HepG2 (cell line): ENCODE data around the gene TCF7L2. TPM values are rescaled to one million over a fixed set of nuclear protein-coding genes. Genes with fewer than 3 reads are reported as not detected.
A peak's percentile ranks its signal among the peaks of the same experiment; 100 is the strongest.

ENCODE experiments used
- ATAC-seq: fragments of 200-7000 bp; cut with Tn5 transposase; 3 replicates; pipeline ENCODE4 v1.9.1; 2020; ENCODE audit warnings: mild to moderate bottlenecking, moderate library complexity
- BruUV-seq: library from RNA; stranded (reverse); fragments of 400-500 nt; replicated peaks from 2 replicates; lab custom pipeline; 2021; lab: Mats Ljungman, UMichigan
- CTCF ChIA-PET: fragments of 300-600 bp; formaldehyde crosslinking; extraction: SDS; loops from one replicate; lab custom pipeline; 2021; ENCODE audit warnings: low total read pairs, inconsistent platforms, low intra/inter-chr PET ratio; lab: Yijun Ruan, JAX
- POLR2A ChIA-PET: fragments of 350-600 bp; sonication (Branson Sonifier 250); formaldehyde crosslinking; loops from one replicate; lab custom pipeline; 2020; ENCODE audit warnings: antibody characterized with exemption, inconsistent platforms; lab: Yijun Ruan, JAX
- DNase-seq: peaks from one replicate; pipeline ENCODE4 v3.0.0-alpha.2; 2015; ENCODE audit warnings: low spot score
- FAIRE-seq: peaks from 3 replicates; lab custom pipeline; 2011; peaks lifted over from hg19 to GRCh38; lab: Jason Lieb, UNC
- H2AFZ ChIP-seq: one replicate; pipeline ENCODE4 v1.6.1; 2011; ENCODE audit warnings: low read length, inconsistent platforms
- H3K27ac ChIP-seq: fragments of 300-600 bp; 3 replicates; pipeline ENCODE4 v1.8.0; 2011; ENCODE audit warnings: mixed run types, mild to moderate bottlenecking, mixed read lengths, low read length, inconsistent platforms; ENCODE audit not compliant: insufficient read depth; ENCODE audit errors: extremely low read length
- H3K27me3 ChIP-seq, 2 experiments: fragments of 200-600 bp in 1 of 2; 2 replicates in 1 of 2; 3 replicates in 1 of 2; pipeline versions ENCODE4 v1.6.0 to v1.8.0; 2011; ENCODE audit warnings: low read length in 2 of 2, mild to moderate bottlenecking in 2 of 2, moderate library complexity in 2 of 2, inconsistent platforms in 1 of 2; ENCODE audit not compliant: insufficient read depth in 2 of 2, control insufficient read depth in 1 of 2
- H3K36me3 ChIP-seq, 2 experiments: fragments of 200-600 bp in 1 of 2; replicated peaks in 1 of 2; 2 replicates in 1 of 2; 3 replicates in 1 of 2; pipeline versions ENCODE4 v1.5.1 to v1.8.0; 2011; ENCODE audit warnings: low read length in 2 of 2, inconsistent platforms in 1 of 2; ENCODE audit not compliant: insufficient read depth in 2 of 2, control insufficient read depth in 1 of 2
- H3K4me1 ChIP-seq: 2 replicates; pipeline ENCODE4 v1.5.1; 2012; ENCODE audit warnings: low read length, inconsistent platforms; ENCODE audit not compliant: insufficient read depth
- H3K4me2 ChIP-seq: 2 replicates; pipeline ENCODE4 v1.6.0; 2011; ENCODE audit warnings: low read depth, low read length, inconsistent platforms
- H3K4me3 ChIP-seq, 3 experiments: fragments of 200-600 bp in 1 of 3; sonication (generic), shearing (Covaris generic) in 1 of 3; replicated peaks in 1 of 3; 2 replicates each; pipeline ENCODE4 v1.5.1; 2011 to 2016; ENCODE audit warnings: low read length in 3 of 3, inconsistent platforms in 2 of 3, low read depth in 2 of 3, mild to moderate bottlenecking in 2 of 3, control low read depth in 1 of 3, mixed read lengths in 1 of 3; ENCODE audit not compliant: insufficient read depth in 1 of 3
- H3K79me2 ChIP-seq: one replicate; pipeline ENCODE4 v1.6.1; 2011; ENCODE audit warnings: low read length, inconsistent platforms; ENCODE audit not compliant: insufficient read depth
- H3K9ac ChIP-seq: 2 replicates; pipeline ENCODE4 v1.6.0; 2011; ENCODE audit warnings: mild to moderate bottlenecking, low read depth, low read length, inconsistent platforms; ENCODE audit not compliant: insufficient read depth
- H3K9me3 ChIP-seq: 2 replicates; pipeline ENCODE4 v1.5.1; 2012; ENCODE audit warnings: mild to moderate bottlenecking, low read length
- H4K20me1 ChIP-seq: 2 replicates; pipeline ENCODE4 v1.6.0; 2011; ENCODE audit warnings: inconsistent platforms, mild to moderate bottlenecking, low read length, moderate library complexity; ENCODE audit not compliant: insufficient read depth
- FOXP1 ChIP-seq, 2 experiments: fragments of 450-650 bp in 1 of 2; IDR thresholded peaks; 2 replicates each; pipeline ENCODE4 v1.6.1; 2017 to 2018; ENCODE audit warnings: antibody characterized with exemption in 1 of 2
- HIVEP1 ChIP-seq: sonication (generic); formaldehyde crosslinking; IDR thresholded peaks from 2 replicates; pipeline ENCODE4 v1.4.0; 2020; ENCODE audit warnings: mild to moderate bottlenecking, missing genetic modification reagents
- IRF2 ChIP-seq: IDR thresholded peaks from 2 replicates; pipeline ENCODE4 v1.6.1; 2018; ENCODE audit warnings: missing genetic modification reagents, missing compliant biosample characterization
- MEF2D ChIP-seq: sonication (generic); formaldehyde crosslinking; IDR thresholded peaks from 2 replicates; pipeline ENCODE4 v1.5.1; 2020; ENCODE audit warnings: mild to moderate bottlenecking, missing genetic modification reagents
- SATB2 ChIP-seq: sonication (generic); formaldehyde crosslinking; IDR thresholded peaks from 2 replicates; pipeline ENCODE4 v1.5.0; 2020; ENCODE audit warnings: missing genetic modification reagents
- SKI ChIP-seq: fragments of 450-650 bp; IDR thresholded peaks from one replicate; pipeline ENCODE4 v1.6.1; 2018; ENCODE audit warnings: mild to moderate bottlenecking; ENCODE audit not compliant: partially characterized antibody
- SP2 ChIP-seq: sonication (generic); formaldehyde crosslinking; IDR thresholded peaks from 2 replicates; pipeline ENCODE4 v1.5.1; 2020; ENCODE audit warnings: mild to moderate bottlenecking, missing genetic modification reagents
- STAG1 ChIP-seq: sonication (generic); formaldehyde crosslinking; IDR thresholded peaks from 2 replicates; pipeline ENCODE4 v1.4.0; 2020; ENCODE audit warnings: missing genetic modification reagents
- THAP11 ChIP-seq: IDR thresholded peaks from 2 replicates; pipeline ENCODE4 v1.6.1; 2016; ENCODE audit warnings: missing biosample characterization, missing genetic modification reagents
- TRAFD1 ChIP-seq: sonication (generic); formaldehyde crosslinking; IDR thresholded peaks from 2 replicates; pipeline ENCODE4 v1.5.1; 2020; ENCODE audit warnings: missing genetic modification reagents, mild to moderate bottlenecking, borderline replicate concordance
- ZNF746 ChIP-seq: sonication (generic); formaldehyde crosslinking; IDR thresholded peaks from 2 replicates; pipeline ENCODE4 v1.8.0; 2022; ENCODE audit warnings: mild to moderate bottlenecking, missing genetic modification reagents
- ZNF773 ChIP-seq: sonication (generic); formaldehyde crosslinking; IDR thresholded peaks from 2 replicates; pipeline ENCODE4 v1.4.0; 2020; ENCODE audit warnings: missing genetic modification reagents, borderline replicate concordance
- WGBS: methylation state at CpG from one replicate; pipeline ENCODE4 v1.1.6; 2017; ENCODE audit warnings: low lambda C conversion rate; 5-methylcytosine and 5-hydroxymethylcytosine counted together
- in situ Hi-C: cut with HindIII; loops from 2 replicates; pipeline ENCODE4 v1.10.0; 2017; ENCODE audit warnings: low pct_unique_long_range_greater_than_20kb; ENCODE audit not compliant: extremely low pct_ligation_motif_present
- intact Hi-C: fragments of 100-400 bp; cut with micrococcal nuclease; formaldehyde crosslinking; loops from one replicate; pipeline ENCODE4 v1.10.0; 2022; ENCODE audit not compliant: unreplicated experiment
- polyA plus RNA-seq, 8 experiments: library from polyadenylated mRNA; depleted of rRNA in 3 of 8; stranded (reverse) in 7 of 8; unstranded in 1 of 8; fragments of >200 nt; fragmentation: Illumina TruSeq in 4 of 8; extraction: Trizol in 4 of 8; gene quantifications; 2 replicates each; pipeline versions ENCODE4 v1.2.1 to v1.2.3, GENCODE V29; 2011 to 2016; ENCODE audit warnings: low read depth in 4 of 8, missing spikeins in 1 of 8, mixed read lengths in 1 of 8; ENCODE audit not compliant: insufficient read depth in 1 of 8
- total RNA-seq, 5 experiments: library from RNA; depleted of rRNA; stranded (reverse); fragments of >200 nt; fragmentation: Illumina TruSeq; extraction: Trizol; gene quantifications; 2 replicates each; pipeline ENCODE4 v1.2.3, GENCODE V29; 2016; ENCODE audit warnings: low read depth in 1 of 5
- TF ChIP-seq, protein P1 (sequence below): sonication (generic); formaldehyde crosslinking; IDR thresholded peaks from 2 replicates; pipeline ENCODE4 v1.5.0; 2020; ENCODE audit warnings: mild to moderate bottlenecking, missing genetic modification reagents
- TF ChIP-seq, protein P2 (sequence below): sonication (generic); formaldehyde crosslinking; IDR thresholded peaks from 2 replicates; pipeline ENCODE4 v1.4.0; 2020; ENCODE audit warnings: missing genetic modification reagents
- TF ChIP-seq, protein P3 (sequence below): sonication (generic); formaldehyde crosslinking; IDR thresholded peaks from 2 replicates; pipeline ENCODE4 v1.5.1; 2020; ENCODE audit warnings: mild to moderate bottlenecking, missing genetic modification reagents

The TCF7L2 gene
- total and polyA plus RNA-seq, 2 of the 13 experiments (the other 11 are each of a cell fraction or from before 2014, with no cell fraction given), result 3.9 to 13.7 TPM

GRCh38 chr10:113005380-113005779 is 55.3 kb downstream of the TCF7L2 start (continued):
- TF ChIP-seq SKI (no peak), STAG1 (CRISPR knock-in tag) (no peak), HIVEP1 (CRISPR knock-in tag) (no peak), SP2 (CRISPR knock-in tag) (no peak), SATB2 (CRISPR knock-in tag) (no peak), FOXP1 (IDR thresholded peaks at IDR 0.05) (no peak), FOXP1 (CRISPR knock-in tag; IDR thresholded peaks at IDR 0.05) (no peak)
- TF ChIP-seq, protein P1, sequence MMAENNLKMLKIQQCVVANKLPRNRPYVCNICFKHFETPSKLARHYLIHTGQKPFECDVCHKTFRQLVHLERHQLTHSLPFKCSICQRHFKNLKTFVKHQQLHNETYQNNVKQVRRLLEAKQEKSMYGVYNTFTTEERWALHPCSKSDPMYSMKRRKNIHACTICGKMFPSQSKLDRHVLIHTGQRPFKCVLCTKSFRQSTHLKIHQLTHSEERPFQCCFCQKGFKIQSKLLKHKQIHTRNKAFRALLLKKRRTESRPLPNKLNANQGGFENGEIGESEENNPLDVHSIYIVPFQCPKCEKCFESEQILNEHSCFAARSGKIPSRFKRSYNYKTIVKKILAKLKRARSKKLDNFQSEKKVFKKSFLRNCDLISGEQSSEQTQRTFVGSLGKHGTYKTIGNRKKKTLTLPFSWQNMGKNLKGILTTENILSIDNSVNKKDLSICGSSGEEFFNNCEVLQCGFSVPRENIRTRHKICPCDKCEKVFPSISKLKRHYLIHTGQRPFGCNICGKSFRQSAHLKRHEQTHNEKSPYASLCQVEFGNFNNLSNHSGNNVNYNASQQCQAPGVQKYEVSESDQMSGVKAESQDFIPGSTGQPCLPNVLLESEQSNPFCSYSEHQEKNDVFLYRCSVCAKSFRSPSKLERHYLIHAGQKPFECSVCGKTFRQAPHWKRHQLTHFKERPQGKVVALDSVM (CRISPR knock-in tag), result no peak
- TF ChIP-seq, protein P2, sequence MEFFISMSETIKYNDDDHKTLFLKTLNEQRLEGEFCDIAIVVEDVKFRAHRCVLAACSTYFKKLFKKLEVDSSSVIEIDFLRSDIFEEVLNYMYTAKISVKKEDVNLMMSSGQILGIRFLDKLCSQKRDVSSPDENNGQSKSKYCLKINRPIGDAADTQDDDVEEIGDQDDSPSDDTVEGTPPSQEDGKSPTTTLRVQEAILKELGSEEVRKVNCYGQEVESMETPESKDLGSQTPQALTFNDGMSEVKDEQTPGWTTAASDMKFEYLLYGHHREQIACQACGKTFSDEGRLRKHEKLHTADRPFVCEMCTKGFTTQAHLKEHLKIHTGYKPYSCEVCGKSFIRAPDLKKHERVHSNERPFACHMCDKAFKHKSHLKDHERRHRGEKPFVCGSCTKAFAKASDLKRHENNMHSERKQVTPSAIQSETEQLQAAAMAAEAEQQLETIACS (CRISPR knock-in tag), result no peak

GRCh38 chr10:113006656-113007342 is 56.8 kb downstream of the TCF7L2 start:
- peaks cover 95% of the 10 kb centered on the region for H3K79me2 ChIP-seq
- no peaks in the 10 kb centered on the region for H3K27me3 ChIP-seq
- no peak overlapping the region for H2AFZ ChIP-seq
- POLR2A ChIA-PET, result interaction anchor here (0.8 to 1.6 kb wide), 8 partner anchors 13 to 312 kb away, joined by 3 to 5 read pairs (median 3); partner anchors contain the start of gene TCF7L2
- DNase-seq (no peak), ATAC-seq (peak; percentile 66), FAIRE-seq (no peak)
- no peaks in the 10 kb centered on the region for H3K9me3 ChIP-seq
- peaks cover 5 to 31% of the 10 kb centered on the region in 2 experiments for H3K36me3 ChIP-seq
- peak overlapping the region; percentile 4 for H3K27ac ChIP-seq
- in situ Hi-C loops, result no loop called here
- H3K4me1 ChIP-seq, result peaks cover 88% of the 10 kb centered on the region
- H3K9ac ChIP-seq, result no peak overlapping the region
- H4K20me1 ChIP-seq, result peaks cover 97% of the 10 kb centered on the region
- peak overlapping the region; percentile 36 for H3K4me2 ChIP-seq
- intact Hi-C loops, result no loop called here
- no TSS peak for BruUV-seq
- 47% methylated on average over 7 of the region's 9 CpGs for WGBS
- H3K4me3 ChIP-seq, result no peak overlapping the region
- CTCF ChIA-PET, result no interaction called here
- TF ChIP-seq IRF2 (no peak), ZNF746 (no peak), MEF2D (CRISPR knock-in tag) (no peak), TRAFD1 (no peak), ZNF773 (CRISPR knock-in tag) (no peak), THAP11 (no peak)
- TF ChIP-seq, protein P3, sequence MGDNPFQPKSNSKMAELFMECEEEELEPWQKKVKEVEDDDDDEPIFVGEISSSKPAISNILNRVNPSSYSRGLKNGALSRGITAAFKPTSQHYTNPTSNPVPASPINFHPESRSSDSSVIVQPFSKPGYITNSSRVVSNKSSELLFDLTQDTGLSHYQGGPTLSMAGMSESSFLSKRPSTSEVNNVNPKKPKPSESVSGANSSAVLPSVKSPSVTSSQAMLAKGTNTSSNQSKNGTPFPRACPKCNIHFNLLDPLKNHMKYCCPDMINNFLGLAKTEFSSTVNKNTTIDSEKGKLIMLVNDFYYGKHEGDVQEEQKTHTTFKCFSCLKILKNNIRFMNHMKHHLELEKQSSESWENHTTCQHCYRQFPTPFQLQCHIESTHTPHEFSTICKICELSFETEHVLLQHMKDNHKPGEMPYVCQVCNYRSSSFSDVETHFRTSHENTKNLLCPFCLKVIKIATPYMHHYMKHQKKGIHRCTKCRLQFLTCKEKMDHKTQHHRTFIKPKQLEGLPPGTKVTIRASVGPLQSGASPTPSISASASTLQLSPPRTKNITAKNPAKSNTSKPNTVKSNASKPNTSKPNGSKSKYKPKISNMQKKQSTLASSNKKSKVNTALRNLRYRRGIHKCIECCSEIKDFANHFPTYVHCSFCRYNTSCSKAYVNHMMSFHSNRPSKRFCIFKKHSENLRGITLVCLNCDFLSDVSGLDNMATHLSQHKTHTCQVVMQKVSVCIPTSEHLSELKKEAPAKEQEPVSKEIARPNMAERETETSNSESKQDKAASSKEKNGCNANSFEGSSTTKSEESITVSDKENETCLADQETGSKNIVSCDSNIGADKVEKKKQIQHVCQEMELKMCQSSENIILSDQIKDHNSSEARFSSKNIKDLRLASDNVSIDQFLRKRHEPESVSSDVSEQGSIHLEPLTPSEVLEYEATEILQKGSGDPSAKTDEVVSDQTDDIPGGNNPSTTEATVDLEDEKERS, result no peak
